ENCODE data around the gene PHYKPL. TPM values are rescaled to one million over a fixed set of nuclear protein-coding genes. Genes with fewer than 3 reads are reported as not detected.

The PHYKPL gene
- total RNA-seq, 1 experiment from 2014 or later = 48.8 TPM

DNA sequence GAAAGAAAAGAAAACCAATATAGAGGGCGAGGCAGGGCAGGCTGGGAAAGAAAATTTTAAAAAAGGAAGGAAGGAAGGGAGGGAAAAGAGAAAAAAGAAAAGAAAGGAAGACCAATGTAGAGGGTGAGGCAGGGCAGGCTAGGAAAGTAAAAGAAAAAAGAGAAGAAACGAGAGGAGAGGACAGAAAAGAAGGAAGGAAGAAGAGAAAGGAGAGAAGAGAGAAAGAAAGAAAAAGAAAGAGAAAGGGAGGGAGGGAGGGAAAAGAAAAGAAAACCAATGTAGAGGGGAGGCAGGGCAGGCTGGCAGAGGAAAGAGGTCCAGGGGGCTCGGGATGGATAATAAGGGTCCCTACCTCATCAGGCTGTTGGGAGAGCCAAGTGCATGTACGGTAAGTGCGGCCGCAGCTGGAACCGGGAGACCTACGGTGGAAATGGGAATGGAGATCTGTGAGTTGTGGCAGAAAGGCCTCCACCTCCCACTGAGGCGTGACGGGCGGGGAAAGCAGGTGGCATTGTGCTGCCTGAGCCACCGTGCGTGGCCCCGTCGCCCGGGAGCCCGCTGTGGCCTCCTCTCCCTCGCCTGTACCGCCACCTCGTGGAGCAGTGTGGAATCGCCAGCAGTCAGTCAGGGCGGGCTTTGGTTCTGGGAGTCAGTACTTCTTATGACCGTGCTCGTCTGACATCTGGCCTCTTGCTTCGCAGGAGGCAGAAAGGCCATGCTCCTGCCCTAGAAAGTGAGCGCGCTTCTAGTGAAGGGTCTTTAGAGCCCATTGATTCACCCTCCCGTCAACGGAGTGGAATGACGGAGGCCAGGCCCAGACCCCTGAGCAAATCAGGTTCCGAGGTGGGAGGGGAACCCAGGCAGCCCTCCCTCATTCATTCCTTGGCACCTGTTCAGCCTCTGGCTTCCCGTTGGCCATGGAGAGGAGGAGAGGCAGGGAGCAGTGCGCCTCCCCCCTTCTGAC lies 68.5 kb downstream of the PHYKPL start:
- H3T11ph ChIP-seq (ENCODE audit: low read length) = no peak overlapping the region
- H4K20me1 ChIP-seq (ENCODE audit: control insufficient read depth, insufficient read depth, insufficient read length) = no peaks in the 10 kb centered on the region
- H3K56ac ChIP-seq (ENCODE audit: insufficient read length, low read depth, low read length) = no peak overlapping the region
- no peak overlapping the region for H3K4ac ChIP-seq (ENCODE audit: low read depth, low read length)
- H3K27ac Mint-ChIP-seq = no peak overlapping the region; a peak in 1 of 7 replicates
- no peak overlapping the region for H4K91ac ChIP-seq (ENCODE audit: insufficient read length, low read depth, low read length)
- H2BK5ac ChIP-seq (ENCODE audit: insufficient read length, low read length) = no peak overlapping the region
- peak overlapping the region; percentile 27 for H3K4me2 ChIP-seq (ENCODE audit: insufficient read depth, insufficient read length, low read length)
- H3K4me1 Mint-ChIP-seq = peaks cover 11% of the 10 kb centered on the region in 2 experiments
- no peaks in the 10 kb centered on the region for H3K9me3 Mint-ChIP-seq
- peak; percentile 93 for DNase-seq
- H4K5ac ChIP-seq (ENCODE audit: insufficient read length, low read depth, low read length) = no peak overlapping the region
- H3K9ac ChIP-seq (ENCODE audit: extremely low read depth, insufficient read length, low read length) = no peak overlapping the region
- H2BK20ac ChIP-seq (ENCODE audit: low read depth, low read length, poor library complexity, severe bottlenecking) = no peak overlapping the region
- H3K36me3 Mint-ChIP-seq (ENCODE audit: insufficient read depth in 1 of 3, low read depth in 3 of 3) = no peaks in the 10 kb centered on the region
- no peaks in the 10 kb centered on the region for H3K79me1 ChIP-seq (ENCODE audit: insufficient read depth, low read depth, low read length, poor library complexity, severe bottlenecking)
- no peaks in the 10 kb centered on the region; the same call in 1 of the 2 replicates for H3K27me3 ChIP-seq (ENCODE audit: insufficient read depth, low read length)
- H4K8ac ChIP-seq (replicated peaks; ENCODE audit: insufficient read length, low read depth, low read length) = no peak overlapping the region
- no peaks in the 10 kb centered on the region for H3K9me3 ChIP-seq (ENCODE audit: control insufficient read depth, low read depth, low read length)
- H2AK5ac ChIP-seq (ENCODE audit: insufficient read length, low read length) = no peak overlapping the region
- no peak overlapping the region for H3K27ac ChIP-seq (ENCODE audit: insufficient read length, low read depth, low read length)
- H2BK12ac ChIP-seq (ENCODE audit: insufficient read length, low read depth, low read length) = no peak overlapping the region
- peaks cover 32% of the 10 kb centered on the region for H3K27me3 Mint-ChIP-seq (ENCODE audit: low read depth)
- H2BK120ac ChIP-seq (ENCODE audit: low read depth, low read length, poor library complexity, severe bottlenecking) = no peak overlapping the region
- H2AFZ ChIP-seq (ENCODE audit: low read length) = no peak overlapping the region
- H2BK15ac ChIP-seq (ENCODE audit: low read depth, low read length) = no peak overlapping the region
- peak overlapping the region; percentile 40 to 76 for H3K4me3 Mint-ChIP-seq
- H3K23ac ChIP-seq (ENCODE audit: insufficient read length, low read depth, low read length) = no peak overlapping the region
- H3K14ac ChIP-seq (ENCODE audit: insufficient read depth, low read length) = no peak overlapping the region
- peaks cover 3% of the 10 kb centered on the region for H3K23me2 ChIP-seq (ENCODE audit: insufficient read length, low read depth, low read length, poor library complexity, severe bottlenecking)
- H3K4me1 ChIP-seq (ENCODE audit: insufficient read depth, low read length) = no peaks in the 10 kb centered on the region
- H3K79me2 ChIP-seq (ENCODE audit: insufficient read depth, low read length) = no peaks in the 10 kb centered on the region
- WGBS (ENCODE audit: extremely low coverage, insufficient read length, low lambda C conversion rate) = no CpG with 5 or more reads among the region's 33 CpGs
- peak; percentile 100 for TF ChIP-seq CTCF (conservative IDR thresholded peaks at IDR 0.05)
- no peak overlapping the region for H3K18ac ChIP-seq (ENCODE audit: insufficient read length, low read depth, low read length)
